ENCODE results near the gene CA11.

Gene CA11

GRCh38 chr19:48596237-48596636 lies 49.8 kb downstream of the CA11 start:
- intact Hi-C loops (cut with DNase I; ENCODE audit: low total_unique reads) = no loop called here

GRCh38 chr19:48595833-48596232 lies 50.2 kb downstream of the CA11 start:
- no peak for TF ChIP-seq CTCF (IDR thresholded peaks at IDR 0.05)
- no peaks in the 10 kb centered on the region for H3K9me3 ChIP-seq
- H3K36me3 ChIP-seq = no peaks in the 10 kb centered on the region
- H3K27me3 ChIP-seq = peaks cover 0 to 45% of the 10 kb centered on the region in 2 donors
- intact Hi-C loops (cut with DNase I; ENCODE audit: low total_unique reads) = no loop called here
- H3K27ac ChIP-seq = no peak overlapping the region
- H3K4me1 ChIP-seq = no peaks in the 10 kb centered on the region
- H3K4me3 ChIP-seq = no peak overlapping the region
- no peak for DNase-seq

More at GRCh38 chr19:48596237-48596636, 49.8 kb downstream of the CA11 start:
- no peaks in the 10 kb centered on the region for H3K9me3 ChIP-seq
- peaks cover 0 to 48% of the 10 kb centered on the region in 2 donors for H3K27me3 ChIP-seq
- TF ChIP-seq CTCF (IDR thresholded peaks at IDR 0.05) = no peak
- H3K4me1 ChIP-seq = no peaks in the 10 kb centered on the region
- no peak overlapping the region for H3K27ac ChIP-seq
- no peak for DNase-seq
- H3K4me3 ChIP-seq = no peak overlapping the region
- H3K36me3 ChIP-seq = no peaks in the 10 kb centered on the region

GRCh38 chr19:48595171-48595570 lies 50.8 kb downstream of the CA11 start:
- peaks cover 0 to 45% of the 10 kb centered on the region in 2 donors for H3K27me3 ChIP-seq
- no peak for DNase-seq
- no peaks in the 10 kb centered on the region for H3K9me3 ChIP-seq
- H3K27ac ChIP-seq = no peak overlapping the region
- intact Hi-C loops (cut with DNase I; ENCODE audit: low total_unique reads) = no loop called here
- no peaks in the 10 kb centered on the region for H3K4me1 ChIP-seq
- TF ChIP-seq CTCF (IDR thresholded peaks at IDR 0.05) = no peak
- H3K36me3 ChIP-seq = no peaks in the 10 kb centered on the region
- no peak overlapping the region for H3K4me3 ChIP-seq

GRCh38 chr19:48591021-48591420 lies 55.0 kb downstream of the CA11 start:
- Histone ChIP-seq H3K4me1 (peaks cover 0 to 9% (median 4%) of the 10 kb centered on the region in 4 donors), H3K27ac (no peak overlapping the region), H3K9me3 (no peaks in the 10 kb centered on the region), H3K4me3 (no peak overlapping the region), H3K27me3 (peaks cover 0 to 32% of the 10 kb centered on the region in 2 donors), H3K36me3 (no peaks in the 10 kb centered on the region)
- intact Hi-C loops (cut with DNase I; ENCODE audit: low total_unique reads) = no loop called here
- no peak for TF ChIP-seq CTCF (IDR thresholded peaks at IDR 0.05)
- DNase-seq = no peak

GRCh38 chr19:48588670-48589401 lies 57.2 kb downstream of the CA11 start:
- Histone ChIP-seq H3K9me3 (no peaks in the 10 kb centered on the region), H3K4me3 (peak overlapping the region; percentile 27 to 33), H3K27ac (no peak overlapping the region), H3K36me3 (no peaks in the 10 kb centered on the region), H3K4me1 (peaks cover 0 to 11% (median 4%) of the 10 kb centered on the region in 4 donors), H3K27me3 (peaks cover 0 to 35% of the 10 kb centered on the region in 2 donors)
- DNase-seq = peak; percentile 81 to 89
- peak; percentile 79 to 87 for TF ChIP-seq CTCF (IDR thresholded peaks at IDR 0.05)
- intact Hi-C loops (cut with DNase I; ENCODE audit: low total_unique reads) = no loop called here
